SK-N-SH treated with all-trans-retinoic acid at 6 μM for 48 hours (cell line): ENCODE data around the gene AGPAT1.
"Not testable (repeated sequence)": the region's sequence is repeated elsewhere in the genome, so short reads cannot be mapped to it uniquely, and the experiment has no call there.

ENCODE experiments used
- ATAC-seq: fragments of 200-7000 bp; cut with Tn5 transposase; 3 replicates; pipeline ENCODE4 v1.9.1; 2020; ENCODE audit warnings: mild to moderate bottlenecking, moderate library complexity
- ARNTL ChIP-seq: fragments of 450-650 bp; formaldehyde crosslinking; IDR thresholded peaks from 2 replicates; pipeline ENCODE4 v1.5.0; 2020; ENCODE audit warnings: low read depth, mild to moderate bottlenecking, moderate library complexity, borderline replicate concordance
- BACH2 ChIP-seq: fragments of 250-450 bp; sonication (Bioruptor Pico); IDR thresholded peaks from 2 replicates; pipeline ENCODE4 v1.9.0; 2021; ENCODE audit warnings: mild to moderate bottlenecking, borderline replicate concordance
- CSDC2 ChIP-seq: fragments of 250-450 bp; sonication (Bioruptor Pico); IDR thresholded peaks from 2 replicates; pipeline ENCODE4 v1.5.0; 2020; ENCODE audit warnings: mild to moderate bottlenecking, moderate library complexity
- ESRRG ChIP-seq: fragments of 250-450 bp; sonication (Bioruptor Pico); IDR thresholded peaks from 2 replicates; pipeline ENCODE4 v1.6.1; 2021; ENCODE audit warnings: mild to moderate bottlenecking
- GLIS3 ChIP-seq: fragments of 250-450 bp; sonication (Bioruptor Pico); IDR thresholded peaks from 2 replicates; pipeline ENCODE4 v1.5.0; 2020; ENCODE audit warnings: mild to moderate bottlenecking, moderate library complexity
- ISL1 ChIP-seq: fragments of 250-450 bp; sonication (Bioruptor Pico); IDR thresholded peaks from 2 replicates; pipeline ENCODE4 v2.1.2; 2022; ENCODE audit warnings: mild to moderate bottlenecking, moderate library complexity
- OSR1 ChIP-seq: fragments of 250-450 bp; sonication (Bioruptor Pico); IDR thresholded peaks from 2 replicates; pipeline ENCODE4 v1.8.0; 2022; ENCODE audit warnings: moderate library complexity, mild to moderate bottlenecking, inconsistent platforms
- RARB ChIP-seq: fragments of 250-450 bp; sonication (Bioruptor Pico); IDR thresholded peaks from 2 replicates; pipeline ENCODE4 v1.8.0; 2021; ENCODE audit warnings: mild to moderate bottlenecking, moderate library complexity
- SNAI2 ChIP-seq: fragments of 250-450 bp; sonication (Bioruptor Pico); IDR thresholded peaks from 2 replicates; pipeline ENCODE4 v1.5.0; 2020; ENCODE audit warnings: mild to moderate bottlenecking, moderate library complexity
- TCF4 ChIP-seq: fragments of 250-450 bp; sonication (Bioruptor Pico); IDR thresholded peaks from 2 replicates; pipeline ENCODE4 v1.8.0; 2021; ENCODE audit warnings: mild to moderate bottlenecking, moderate library complexity, borderline replicate concordance
- ZC3H10 ChIP-seq: fragments of 250-450 bp; sonication (Bioruptor Pico); IDR thresholded peaks from 2 replicates; pipeline ENCODE4 v1.5.1; 2021; ENCODE audit warnings: mild to moderate bottlenecking, moderate library complexity
- ZFP3 ChIP-seq: fragments of 250-450 bp; sonication (Bioruptor Pico); IDR thresholded peaks from 2 replicates; pipeline ENCODE4 v1.5.0; 2020; ENCODE audit warnings: mild to moderate bottlenecking, moderate library complexity
- ZFP30 ChIP-seq: fragments of 450-650 bp; formaldehyde crosslinking; IDR thresholded peaks from 2 replicates; pipeline ENCODE4 v1.5.0; 2022; ENCODE audit warnings: mild to moderate bottlenecking, moderate library complexity
- ZNF565 ChIP-seq: fragments of 450-650 bp; formaldehyde crosslinking; conservative IDR thresholded peaks from 2 replicates; pipeline ENCODE4 v1.5.0; 2020; ENCODE audit warnings: low read depth, mild to moderate bottlenecking, moderate library complexity
- ZNF70 ChIP-seq: fragments of 450-650 bp; formaldehyde crosslinking; IDR thresholded peaks from 2 replicates; pipeline ENCODE4 v1.5.0; 2020; ENCODE audit warnings: mild to moderate bottlenecking, moderate library complexity
- ZNF8 ChIP-seq: fragments of 450-650 bp; formaldehyde crosslinking; IDR thresholded peaks from 2 replicates; pipeline ENCODE4 v1.5.0; 2020; ENCODE audit warnings: mild to moderate bottlenecking, moderate library complexity
- TF ChIP-seq, protein P1 (sequence below): fragments of 250-450 bp; sonication (Bioruptor Pico); IDR thresholded peaks from 2 replicates; pipeline ENCODE4 v1.5.1; 2020; ENCODE audit warnings: low read depth, mild to moderate bottlenecking, moderate library complexity
- TF ChIP-seq, protein P2 (sequence below): fragments of 250-450 bp; sonication (Bioruptor Pico); IDR thresholded peaks from 2 replicates; pipeline ENCODE4 v1.8.0; 2020; ENCODE audit warnings: mild to moderate bottlenecking, moderate library complexity, borderline replicate concordance
- TF ChIP-seq, protein P3 (sequence below): fragments of 250-450 bp; sonication (Bioruptor Pico); IDR thresholded peaks from 2 replicates; pipeline ENCODE4 v1.5.1; 2021; ENCODE audit warnings: mild to moderate bottlenecking, moderate library complexity

The AGPAT1 gene

DNA sequence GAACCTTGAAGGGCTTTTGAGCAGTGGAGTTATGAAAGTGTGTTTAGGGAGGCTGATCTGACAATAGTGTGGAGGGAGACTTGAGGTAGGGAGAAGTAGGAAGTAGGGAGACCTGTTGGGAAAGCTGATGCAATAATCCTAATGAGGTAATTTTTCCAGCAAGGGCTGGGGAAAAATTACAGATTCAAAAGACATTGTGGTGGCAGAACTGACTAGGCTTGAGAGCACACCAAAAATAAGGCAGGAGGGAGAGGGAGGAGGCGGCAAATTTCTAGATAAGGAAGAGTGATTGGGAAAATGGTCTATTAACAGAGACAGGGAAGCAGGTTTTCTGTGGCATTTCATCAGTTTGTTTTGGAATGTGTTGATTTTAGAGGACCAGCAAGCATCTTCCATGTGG is 29.6 kb downstream of the AGPAT1 start:
- no peak for TF ChIP-seq ARNTL
- no peak for TF ChIP-seq RARB
- ATAC-seq: no peak

DNA sequence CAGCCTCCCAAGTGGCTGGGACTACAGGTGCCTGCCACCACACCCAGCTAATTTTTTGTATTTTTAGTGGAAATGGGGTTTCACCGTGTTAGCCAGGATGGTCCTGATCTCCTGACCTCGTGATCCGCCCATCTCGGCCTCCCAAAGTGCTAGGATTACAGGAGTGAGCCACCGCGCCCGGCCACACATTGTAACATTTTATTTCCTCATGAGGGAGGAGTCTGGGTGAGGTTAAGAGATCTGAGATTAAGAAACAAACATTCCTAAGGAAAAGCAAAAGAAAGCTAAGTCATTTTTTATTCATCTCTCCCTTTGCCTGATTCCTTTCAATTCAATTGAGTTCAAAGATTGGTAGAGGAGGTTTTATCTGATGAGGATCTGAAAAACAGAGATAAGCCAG is 31.6 kb downstream of the AGPAT1 start:
- ATAC-seq: not testable (repeated sequence)

DNA sequence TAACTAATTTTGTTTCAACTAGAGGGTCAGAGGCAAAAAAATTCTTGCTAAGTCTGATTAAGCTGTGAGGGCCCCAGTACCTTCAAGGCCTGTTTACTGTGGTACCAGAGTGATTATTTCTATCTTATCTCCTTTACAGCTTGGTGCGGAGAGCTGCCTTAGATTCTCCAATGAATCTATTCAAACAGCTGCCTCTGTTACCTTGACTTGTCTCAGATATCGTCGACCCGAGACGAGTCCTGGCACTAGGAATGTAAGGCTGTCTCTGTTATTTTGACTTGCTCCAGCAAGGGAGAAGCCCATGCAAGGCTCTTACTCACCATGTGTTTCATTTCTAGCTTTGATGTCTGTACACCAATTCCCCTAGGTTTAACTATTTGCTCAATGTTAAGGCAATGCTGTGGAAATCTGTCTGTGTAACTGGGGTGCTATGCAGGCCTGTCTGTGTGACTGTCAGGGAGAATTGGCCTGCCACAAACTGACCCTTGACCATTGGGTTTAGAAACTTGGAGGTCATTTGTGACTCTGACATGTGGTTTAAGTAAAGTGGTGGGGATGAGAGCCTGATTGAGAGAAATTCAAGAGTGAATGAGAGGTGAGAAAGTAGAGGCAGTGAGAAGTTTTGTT is 35.4 kb downstream of the AGPAT1 start:
- TF ChIP-seq ZC3H10 (CRISPR knock-in tag): no peak
- TF ChIP-seq ZNF8: no peak
- no peak for TF ChIP-seq SNAI2 (CRISPR knock-in tag)
- no peak for ATAC-seq

DNA sequence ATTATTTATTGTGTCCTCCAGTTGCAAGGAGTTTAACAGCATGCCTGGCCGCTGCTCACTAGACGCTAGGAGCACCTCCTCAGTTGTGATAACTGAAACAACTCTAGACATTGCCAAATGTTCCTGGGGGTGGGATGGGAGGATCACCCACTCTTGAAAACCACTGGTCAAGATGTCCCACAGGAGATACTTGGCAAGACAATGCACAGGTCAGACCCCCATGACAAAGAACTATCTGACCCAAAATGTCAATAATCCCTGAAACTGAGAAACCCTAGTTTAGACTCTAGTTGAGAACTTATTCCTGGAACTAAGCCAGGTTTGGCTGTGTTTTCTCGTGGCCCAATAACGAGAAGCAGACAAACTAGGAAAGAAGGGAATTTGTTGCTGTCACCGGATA is 36.3 kb downstream of the AGPAT1 start:
- ATAC-seq: no peak
- no peak for TF ChIP-seq ZNF70 (CRISPR knock-in tag)
- no peak for TF ChIP-seq CSDC2
- TF ChIP-seq ZFP30 (CRISPR knock-in tag): no peak
- TF ChIP-seq RARB: no peak
- TF ChIP-seq ZNF8: no peak
- no peak for TF ChIP-seq BACH2 (CRISPR knock-in tag)
- TF ChIP-seq ZFP3 (CRISPR knock-in tag): no peak
- TF ChIP-seq, protein P1, sequence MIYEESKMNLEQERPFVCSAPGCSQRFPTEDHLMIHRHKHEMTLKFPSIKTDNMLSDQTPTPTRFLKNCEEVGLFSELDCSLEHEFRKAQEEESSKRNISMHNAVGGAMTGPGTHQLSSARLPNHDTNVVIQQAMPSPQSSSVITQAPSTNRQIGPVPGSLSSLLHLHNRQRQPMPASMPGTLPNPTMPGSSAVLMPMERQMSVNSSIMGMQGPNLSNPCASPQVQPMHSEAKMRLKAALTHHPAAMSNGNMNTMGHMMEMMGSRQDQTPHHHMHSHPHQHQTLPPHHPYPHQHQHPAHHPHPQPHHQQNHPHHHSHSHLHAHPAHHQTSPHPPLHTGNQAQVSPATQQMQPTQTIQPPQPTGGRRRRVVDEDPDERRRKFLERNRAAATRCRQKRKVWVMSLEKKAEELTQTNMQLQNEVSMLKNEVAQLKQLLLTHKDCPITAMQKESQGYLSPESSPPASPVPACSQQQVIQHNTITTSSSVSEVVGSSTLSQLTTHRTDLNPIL (CRISPR knock-in tag): no peak
- TF ChIP-seq GLIS3 (CRISPR knock-in tag): no peak
- no peak for TF ChIP-seq ESRRG (CRISPR knock-in tag)
- no peak for TF ChIP-seq TCF4 (CRISPR knock-in tag)
- TF ChIP-seq, protein P2, sequence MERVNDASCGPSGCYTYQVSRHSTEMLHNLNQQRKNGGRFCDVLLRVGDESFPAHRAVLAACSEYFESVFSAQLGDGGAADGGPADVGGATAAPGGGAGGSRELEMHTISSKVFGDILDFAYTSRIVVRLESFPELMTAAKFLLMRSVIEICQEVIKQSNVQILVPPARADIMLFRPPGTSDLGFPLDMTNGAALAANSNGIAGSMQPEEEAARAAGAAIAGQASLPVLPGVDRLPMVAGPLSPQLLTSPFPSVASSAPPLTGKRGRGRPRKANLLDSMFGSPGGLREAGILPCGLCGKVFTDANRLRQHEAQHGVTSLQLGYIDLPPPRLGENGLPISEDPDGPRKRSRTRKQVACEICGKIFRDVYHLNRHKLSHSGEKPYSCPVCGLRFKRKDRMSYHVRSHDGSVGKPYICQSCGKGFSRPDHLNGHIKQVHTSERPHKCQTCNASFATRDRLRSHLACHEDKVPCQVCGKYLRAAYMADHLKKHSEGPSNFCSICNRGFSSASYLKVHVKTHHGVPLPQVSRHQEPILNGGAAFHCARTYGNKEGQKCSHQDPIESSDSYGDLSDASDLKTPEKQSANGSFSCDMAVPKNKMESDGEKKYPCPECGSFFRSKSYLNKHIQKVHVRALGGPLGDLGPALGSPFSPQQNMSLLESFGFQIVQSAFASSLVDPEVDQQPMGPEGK (CRISPR knock-in tag): no peak
- TF ChIP-seq, protein P3, sequence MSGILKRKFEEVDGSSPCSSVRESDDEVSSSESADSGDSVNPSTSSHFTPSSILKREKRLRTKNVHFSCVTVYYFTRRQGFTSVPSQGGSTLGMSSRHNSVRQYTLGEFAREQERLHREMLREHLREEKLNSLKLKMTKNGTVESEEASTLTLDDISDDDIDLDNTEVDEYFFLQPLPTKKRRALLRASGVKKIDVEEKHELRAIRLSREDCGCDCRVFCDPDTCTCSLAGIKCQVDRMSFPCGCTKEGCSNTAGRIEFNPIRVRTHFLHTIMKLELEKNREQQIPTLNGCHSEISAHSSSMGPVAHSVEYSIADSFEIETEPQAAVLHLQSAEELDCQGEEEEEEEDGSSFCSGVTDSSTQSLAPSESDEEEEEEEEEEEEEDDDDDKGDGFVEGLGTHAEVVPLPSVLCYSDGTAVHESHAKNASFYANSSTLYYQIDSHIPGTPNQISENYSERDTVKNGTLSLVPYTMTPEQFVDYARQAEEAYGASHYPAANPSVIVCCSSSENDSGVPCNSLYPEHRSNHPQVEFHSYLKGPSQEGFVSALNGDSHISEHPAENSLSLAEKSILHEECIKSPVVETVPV: no peak
- TF ChIP-seq ZC3H10 (CRISPR knock-in tag): no peak
- TF ChIP-seq ZNF565 (CRISPR knock-in tag): no peak
- no peak for TF ChIP-seq OSR1 (CRISPR knock-in tag)

DNA sequence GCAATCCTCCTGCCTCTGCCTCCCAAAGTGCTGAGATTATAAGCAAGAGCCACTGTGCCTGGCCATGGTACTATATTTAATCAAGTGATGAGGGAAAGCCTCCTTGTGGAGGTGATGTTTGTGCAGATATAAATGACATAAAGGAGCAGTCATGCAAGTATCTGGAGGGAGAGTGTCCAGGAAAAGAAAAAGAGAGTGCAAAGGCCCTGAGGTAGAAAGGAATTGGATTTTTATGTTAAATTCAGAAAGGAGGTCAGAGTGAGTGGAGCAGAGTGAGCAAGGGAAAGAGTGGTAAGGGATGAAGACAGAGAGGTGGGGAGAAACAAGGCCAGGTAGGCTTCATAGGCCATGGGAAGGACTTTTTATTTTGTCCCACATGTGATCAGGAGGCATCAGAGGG is 38.4 kb downstream of the AGPAT1 start:
- TF ChIP-seq SNAI2 (CRISPR knock-in tag) (no peak), ARNTL (no peak), ZNF70 (CRISPR knock-in tag) (no peak), GLIS3 (CRISPR knock-in tag) (no peak), ZFP30 (CRISPR knock-in tag) (no peak), ZFP3 (CRISPR knock-in tag) (no peak)
- TF ChIP-seq, protein P1 (CRISPR knock-in tag): no peak
- ATAC-seq: no peak

DNA sequence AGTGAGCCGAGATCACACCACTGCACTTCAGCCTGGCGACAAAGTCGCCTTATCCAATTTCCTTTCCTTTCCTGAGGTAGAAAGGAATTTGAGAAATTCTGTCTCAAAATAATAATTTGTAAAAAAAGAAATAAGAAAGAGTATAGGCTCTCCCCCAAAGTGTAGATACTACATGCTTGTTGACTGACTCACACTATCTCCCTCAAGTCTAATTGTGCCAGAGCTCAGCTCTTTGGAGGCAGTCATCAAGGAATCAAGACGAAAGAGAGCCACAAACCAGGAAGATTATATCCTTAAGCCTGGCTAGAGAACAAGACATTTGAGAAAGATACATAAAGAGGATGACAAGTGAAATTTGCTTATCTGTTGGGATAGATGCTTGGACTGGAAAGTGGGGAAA is 42.1 kb downstream of the AGPAT1 start:
- TF ChIP-seq ZFP3 (CRISPR knock-in tag) (no peak), ISL1 (CRISPR knock-in tag) (no peak), ZNF8 (no peak)
- ATAC-seq: no peak
